22Rv1 (cell line): Measurements from ENCODE around the gene SUFU.

Experiments used
- CTCF ChIP-seq: fragments of 450-650 bp; IDR thresholded peaks from 2 replicates; pipeline ENCODE4 v1.5.1; 2017; ENCODE audit warnings: mild to moderate bottlenecking
- ZFX ChIP-seq: fragments of 450-650 bp; IDR thresholded peaks from 2 replicates; pipeline ENCODE4 v1.6.1; 2017; ENCODE audit warnings: antibody characterized with exemption, borderline replicate concordance

- TF ChIP-seq CTCF (no peak), ZFX (no peak)
Measured at GRCh38 chr10:102476466-102477141, 27.2 kb upstream of the SUFU start.
